ENCODE data around the gene RFX3.

RFX3 gene

DNA sequence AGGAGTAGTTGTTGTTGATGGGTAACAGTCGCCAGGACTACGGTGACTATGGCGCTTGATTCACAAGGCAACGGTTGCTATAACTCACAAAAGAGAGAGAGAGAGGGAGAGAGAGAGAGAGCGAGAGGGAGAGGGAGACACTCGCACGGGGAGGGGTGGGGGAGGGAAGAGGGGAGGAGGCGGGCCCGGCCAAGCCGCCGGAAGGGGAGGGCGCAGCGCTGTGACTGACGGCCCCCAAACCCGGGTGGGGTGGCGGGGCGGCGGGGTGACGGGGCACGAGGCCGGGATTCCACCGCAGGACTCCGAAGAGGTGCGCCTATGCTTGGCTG, at the start of gene RFX3:
Gene RFX3 (minus strand): TSS at position 166 of the 329 bp plus-strand sequence. CDS start 130,413 bp downstream, outside the sequence.
- Mint-ChIP-seq H3K4me3 (peak within 1 kb of the TSS; percentile 86), H3K4me1 (ENCODE audit: low read depth) (peaks cover 40% of the 10 kb centered on the region), H3K27ac (peak within 1 kb of the TSS; percentile 100), H3K36me3 (ENCODE audit: low read depth) (peaks cover 17% of the 10 kb centered on the region), H3K27me3 (ENCODE audit: low read depth) (no peaks in the 10 kb centered on the region), H3K9me3 (no peaks in the 10 kb centered on the region)
- peak; percentile 84 for DNase-seq (ENCODE audit: low spot score)

DNA sequence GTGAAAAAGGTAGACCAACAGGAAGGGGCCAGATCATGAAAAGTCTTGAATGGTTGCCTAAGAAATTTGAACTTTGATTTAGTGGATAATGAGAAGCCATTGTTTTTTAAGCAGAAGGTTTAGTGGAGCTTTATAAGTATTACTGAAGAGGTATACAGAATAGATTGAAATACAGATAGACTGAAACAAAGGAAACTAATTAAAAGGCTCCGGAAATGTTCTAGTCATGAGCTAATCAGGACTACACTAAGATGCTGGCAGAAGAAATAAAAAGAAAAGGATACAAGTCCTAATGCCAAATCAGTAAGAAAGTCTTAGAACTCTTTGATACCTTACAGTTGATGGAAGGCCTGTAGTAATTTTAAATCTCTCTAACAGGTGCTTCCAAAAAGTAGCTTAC, 45.7 kb upstream of the RFX3 start:
- Mint-ChIP-seq H3K4me3 (no peak overlapping the region), H3K4me1 (ENCODE audit: low read depth) (peaks cover 4% of the 10 kb centered on the region), H3K27me3 (ENCODE audit: low read depth) (no peaks in the 10 kb centered on the region), H3K36me3 (ENCODE audit: low read depth) (no peaks in the 10 kb centered on the region), H3K9me3 (no peaks in the 10 kb centered on the region), H3K27ac (no peak overlapping the region)
- DNase-seq (ENCODE audit: low spot score): no peak

DNA sequence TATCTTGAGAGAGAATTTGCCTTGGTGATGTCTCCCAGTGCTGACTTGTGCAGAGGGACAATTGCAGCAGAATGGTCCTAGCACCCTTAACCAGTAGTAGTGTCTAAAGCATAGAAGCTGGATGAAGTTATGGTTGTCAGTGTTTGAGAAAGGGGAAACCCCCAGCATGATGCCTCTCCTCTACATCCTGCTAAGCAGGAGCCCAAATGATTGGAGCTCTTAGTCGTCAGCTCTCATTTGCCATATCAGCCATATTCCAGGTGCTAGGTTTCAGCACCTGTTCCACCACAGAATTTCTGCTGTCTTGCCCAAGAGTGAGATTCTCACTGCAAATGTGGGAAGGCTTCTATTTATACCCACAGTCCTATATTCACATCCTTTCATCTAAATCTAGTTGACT, 43.7 kb upstream of the RFX3 start:
- no peak for DNase-seq (ENCODE audit: low spot score)
- peaks cover 2% of the 10 kb centered on the region for H3K36me3 Mint-ChIP-seq (ENCODE audit: low read depth)
- no peak overlapping the region for H3K4me3 Mint-ChIP-seq
- H3K9me3 Mint-ChIP-seq: no peaks in the 10 kb centered on the region
- H3K27me3 Mint-ChIP-seq (ENCODE audit: low read depth): no peaks in the 10 kb centered on the region
- H3K4me1 Mint-ChIP-seq (ENCODE audit: low read depth): peaks cover 4% of the 10 kb centered on the region
- no peak overlapping the region for H3K27ac Mint-ChIP-seq

DNA sequence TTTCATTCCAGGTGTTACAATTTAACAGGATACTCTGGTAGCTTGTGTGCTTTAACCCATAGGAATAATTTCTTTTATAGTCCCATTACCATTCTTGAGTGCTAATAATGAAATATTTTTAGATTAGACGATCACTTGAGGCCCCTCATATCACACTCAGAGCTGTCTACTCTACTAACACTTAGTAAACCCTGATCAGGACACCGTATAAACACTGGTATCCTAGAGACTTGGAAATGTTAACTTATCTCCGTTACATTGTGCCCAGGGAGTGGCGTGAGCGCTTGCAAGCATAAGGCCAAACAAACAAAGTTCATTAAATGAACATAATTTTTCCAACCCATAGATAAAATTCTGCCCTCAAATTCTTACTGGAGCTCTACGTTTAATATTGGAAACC, 42.2 kb upstream of the RFX3 start:
- Mint-ChIP-seq H3K4me1 (ENCODE audit: low read depth) (peaks cover 4% of the 10 kb centered on the region), H3K27me3 (ENCODE audit: low read depth) (no peaks in the 10 kb centered on the region), H3K36me3 (ENCODE audit: low read depth) (peaks cover 2% of the 10 kb centered on the region), H3K9me3 (no peaks in the 10 kb centered on the region), H3K4me3 (no peak overlapping the region), H3K27ac (no peak overlapping the region)
- DNase-seq (ENCODE audit: low spot score): no peak

DNA sequence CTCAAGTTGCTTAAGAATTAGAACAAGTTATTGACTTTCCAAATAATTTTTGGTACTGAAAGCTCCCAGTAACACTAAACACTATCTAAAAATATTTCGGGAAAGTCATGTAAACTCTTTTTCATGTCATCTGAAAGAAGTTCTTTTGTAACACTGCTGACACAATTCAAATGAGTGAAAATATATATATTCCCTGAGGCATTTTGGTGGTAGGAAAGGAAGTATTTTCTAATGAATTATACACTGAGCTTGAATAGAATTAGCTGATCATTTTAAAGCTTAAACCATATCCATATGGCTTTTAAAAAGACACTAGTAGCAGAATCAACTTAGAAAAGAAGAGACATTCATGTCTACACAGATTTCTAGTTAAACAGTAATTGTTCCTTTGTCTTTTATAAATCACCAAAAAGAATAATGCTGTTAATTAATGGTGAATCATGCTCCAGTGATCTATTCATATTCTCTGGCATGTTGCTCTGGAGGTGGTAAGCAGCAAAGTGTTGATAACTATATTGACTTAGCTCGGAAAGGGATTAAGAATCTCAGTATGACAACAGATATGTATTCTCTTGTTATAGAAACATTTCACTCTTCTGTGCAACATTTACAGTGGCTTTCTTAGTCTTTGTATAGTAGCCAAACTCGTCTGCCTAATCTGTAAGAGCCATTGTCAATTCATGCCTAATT, 27.4 kb upstream of the RFX3 start:
- Mint-ChIP-seq H3K9me3 (peaks cover under 1% of the 10 kb centered on the region), H3K36me3 (ENCODE audit: low read depth) (peaks cover 37% of the 10 kb centered on the region), H3K27me3 (ENCODE audit: low read depth) (no peaks in the 10 kb centered on the region), H3K4me1 (ENCODE audit: low read depth) (no peaks in the 10 kb centered on the region), H3K27ac (no peak overlapping the region), H3K4me3 (no peak overlapping the region)
- DNase-seq (ENCODE audit: low spot score): no peak

DNA sequence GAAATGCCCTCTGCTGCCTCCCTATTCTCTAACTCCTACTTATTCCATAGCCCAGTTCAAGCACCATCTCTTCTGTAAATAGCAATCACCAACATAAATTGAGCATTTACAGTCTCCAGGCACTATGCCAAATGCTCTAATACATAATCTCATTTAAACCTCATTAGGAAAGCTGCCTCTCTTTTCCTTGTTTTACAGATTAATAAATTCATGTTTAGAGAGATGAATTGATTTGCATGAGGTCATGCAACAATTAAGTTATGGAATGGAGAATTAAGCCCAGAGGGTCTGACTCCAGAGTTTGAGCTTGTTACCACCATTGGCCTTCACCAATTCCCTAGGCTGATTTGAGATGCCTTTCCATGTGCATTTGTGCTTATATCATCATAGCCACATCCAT, 23.4 kb upstream of the RFX3 start:
- Mint-ChIP-seq H3K4me3 (no peak overlapping the region), H3K27ac (no peak overlapping the region), H3K4me1 (ENCODE audit: low read depth) (no peaks in the 10 kb centered on the region), H3K9me3 (no peaks in the 10 kb centered on the region), H3K27me3 (ENCODE audit: low read depth) (no peaks in the 10 kb centered on the region), H3K36me3 (ENCODE audit: low read depth) (peaks cover 27% of the 10 kb centered on the region)
- no peak for DNase-seq (ENCODE audit: low spot score)

DNA sequence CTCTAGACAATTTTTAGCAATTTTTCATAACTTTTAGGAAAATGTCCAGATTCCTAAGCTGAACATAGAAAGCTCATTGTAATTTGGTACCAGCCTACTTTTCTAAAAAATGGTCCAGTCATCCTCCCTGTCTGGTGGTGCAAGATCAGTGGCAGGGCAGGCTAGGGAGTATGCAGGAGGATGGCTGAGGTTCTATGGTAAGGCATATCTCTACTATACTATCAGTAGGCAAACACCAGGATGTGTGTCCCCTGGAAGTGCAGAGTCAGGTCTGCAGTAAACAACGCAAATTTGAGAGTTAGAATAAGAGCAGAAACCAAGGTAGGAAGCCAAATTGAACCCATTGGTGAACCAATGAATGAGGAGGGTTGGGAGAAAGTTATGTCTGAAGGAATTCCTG, 22.8 kb upstream of the RFX3 start:
- Mint-ChIP-seq H3K4me3 (no peak overlapping the region), H3K36me3 (ENCODE audit: low read depth) (peaks cover 29% of the 10 kb centered on the region), H3K27me3 (ENCODE audit: low read depth) (no peaks in the 10 kb centered on the region), H3K4me1 (ENCODE audit: low read depth) (no peaks in the 10 kb centered on the region), H3K27ac (no peak overlapping the region), H3K9me3 (no peaks in the 10 kb centered on the region)
- no peak for DNase-seq (ENCODE audit: low spot score)

DNA sequence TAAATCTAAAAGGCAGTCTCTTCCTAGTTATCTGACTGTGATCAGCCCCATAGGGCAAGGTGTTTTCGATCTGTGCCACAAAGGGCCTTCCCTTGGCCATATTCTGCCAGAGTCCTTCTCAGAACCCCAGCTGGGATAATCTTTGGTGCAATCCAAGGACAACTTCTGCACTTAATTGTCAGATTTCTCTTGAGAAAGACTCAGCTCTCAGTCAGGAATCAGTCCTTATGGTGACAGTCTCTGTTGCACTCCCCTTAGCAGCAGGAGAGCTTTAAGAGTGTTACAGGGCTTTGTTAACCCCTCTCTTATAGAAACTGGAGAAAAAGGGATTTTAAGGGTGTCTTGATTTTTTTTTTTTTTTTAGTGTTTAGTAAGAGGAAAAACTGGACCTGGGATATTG, 15.4 kb upstream of the RFX3 start:
- no peaks in the 10 kb centered on the region for H3K9me3 Mint-ChIP-seq
- H3K4me1 Mint-ChIP-seq (ENCODE audit: low read depth): peaks cover 20% of the 10 kb centered on the region
- H3K27me3 Mint-ChIP-seq (ENCODE audit: low read depth): no peaks in the 10 kb centered on the region
- no peak for DNase-seq (ENCODE audit: low spot score)
- peaks cover 29% of the 10 kb centered on the region for H3K36me3 Mint-ChIP-seq (ENCODE audit: low read depth)
- no peak overlapping the region for H3K27ac Mint-ChIP-seq
- H3K4me3 Mint-ChIP-seq: no peak overlapping the region

DNA sequence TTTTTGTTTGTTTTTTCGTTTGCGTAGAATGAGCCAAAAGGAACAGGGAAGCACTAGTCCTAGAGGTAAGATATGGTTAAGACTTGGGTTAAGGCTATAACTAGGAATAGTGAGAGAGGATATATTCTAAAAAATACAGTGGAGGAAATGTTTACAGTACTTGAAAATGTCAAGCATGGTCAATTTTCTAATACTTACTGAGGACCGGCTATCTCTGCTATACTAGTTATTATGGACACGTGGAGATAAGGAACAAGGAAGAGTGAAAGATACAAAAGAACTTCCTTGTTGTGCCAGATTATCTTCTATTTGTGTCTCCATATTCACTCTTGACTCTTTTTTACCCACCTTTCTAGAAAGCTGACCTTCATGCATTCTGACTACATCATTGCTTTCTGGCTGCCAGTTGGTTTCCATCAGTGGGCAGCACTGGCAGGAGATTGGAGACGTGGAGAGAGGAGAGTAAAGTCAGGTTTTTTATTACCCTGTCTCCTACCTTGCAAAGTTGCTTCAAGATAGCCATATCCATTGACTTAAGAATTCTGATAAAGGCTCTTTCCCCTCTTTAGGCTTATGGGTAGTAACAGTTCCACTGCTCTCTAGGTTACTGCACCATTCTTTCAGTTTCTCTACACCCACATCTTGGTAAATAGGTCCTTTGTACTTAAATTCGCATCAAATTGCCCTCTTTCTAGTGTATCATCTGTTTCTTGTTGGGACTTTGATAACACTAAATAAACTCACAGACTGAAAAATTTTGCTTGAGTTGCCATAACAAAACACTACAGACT, 9.0 kb upstream of the RFX3 start:
- Mint-ChIP-seq H3K4me1 (ENCODE audit: low read depth) (peaks cover 29% of the 10 kb centered on the region), H3K9me3 (no peaks in the 10 kb centered on the region), H3K4me3 (no peak overlapping the region), H3K36me3 (ENCODE audit: low read depth) (peaks cover 48% of the 10 kb centered on the region), H3K27me3 (ENCODE audit: low read depth) (no peaks in the 10 kb centered on the region), H3K27ac (peak overlapping the region; percentile 14)
- no peak for DNase-seq (ENCODE audit: low spot score)

DNA sequence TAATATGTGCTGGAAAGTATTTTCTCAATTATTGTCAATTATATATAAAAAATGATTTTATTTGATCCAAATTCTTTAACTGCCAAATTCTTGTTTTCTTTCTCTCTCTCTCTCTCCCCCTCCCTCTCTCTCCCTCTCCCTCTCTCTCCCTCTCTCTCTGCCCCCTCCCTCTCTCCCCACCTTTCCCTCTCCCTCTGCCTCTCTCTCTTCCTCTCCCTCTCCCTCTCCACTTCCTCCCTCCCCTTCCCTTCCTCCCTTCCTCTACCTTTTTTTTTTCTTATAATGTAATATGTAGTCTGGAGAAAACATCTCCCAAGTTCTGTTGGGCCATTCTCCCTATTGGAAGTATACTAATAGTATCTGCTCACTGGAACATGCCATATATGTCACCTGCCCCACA, 6.4 kb upstream of the RFX3 start:
- Mint-ChIP-seq H3K4me3 (no peak overlapping the region), H3K9me3 (no peaks in the 10 kb centered on the region), H3K4me1 (ENCODE audit: low read depth) (peaks cover 43% of the 10 kb centered on the region), H3K36me3 (ENCODE audit: low read depth) (peaks cover 47% of the 10 kb centered on the region), H3K27ac (no peak overlapping the region), H3K27me3 (ENCODE audit: low read depth) (no peaks in the 10 kb centered on the region)
- DNase-seq (ENCODE audit: low spot score): no peak

DNA sequence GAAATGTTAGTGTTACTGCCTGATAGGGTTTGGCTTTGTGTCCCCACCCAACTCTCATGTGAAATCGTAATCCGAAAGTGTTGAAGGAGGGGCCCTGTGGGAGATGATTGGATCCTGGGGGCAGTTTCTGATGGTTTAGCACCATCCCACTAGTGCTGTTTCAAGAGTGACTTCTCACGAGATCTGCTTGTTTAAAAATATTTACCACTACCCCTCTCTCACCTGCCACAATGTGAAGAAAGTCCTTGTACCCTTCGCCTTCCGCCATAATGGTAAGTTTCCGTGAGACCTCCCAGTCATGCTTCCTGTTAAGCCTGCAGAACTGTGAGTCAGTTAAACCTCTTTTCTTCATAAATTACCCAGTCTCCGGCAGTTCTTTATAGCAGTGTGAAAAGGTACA, 2.6 kb upstream of the RFX3 start:
- H3K4me1 Mint-ChIP-seq (ENCODE audit: low read depth): peaks cover 38% of the 10 kb centered on the region
- no peaks in the 10 kb centered on the region for H3K9me3 Mint-ChIP-seq
- H3K27ac Mint-ChIP-seq: peak overlapping the region; percentile 100
- peaks cover 27% of the 10 kb centered on the region for H3K36me3 Mint-ChIP-seq (ENCODE audit: low read depth)
- peak; percentile 72 for DNase-seq (ENCODE audit: low spot score)
- peak overlapping the region; percentile 86 for H3K4me3 Mint-ChIP-seq
- H3K27me3 Mint-ChIP-seq (ENCODE audit: low read depth): no peaks in the 10 kb centered on the region

DNA sequence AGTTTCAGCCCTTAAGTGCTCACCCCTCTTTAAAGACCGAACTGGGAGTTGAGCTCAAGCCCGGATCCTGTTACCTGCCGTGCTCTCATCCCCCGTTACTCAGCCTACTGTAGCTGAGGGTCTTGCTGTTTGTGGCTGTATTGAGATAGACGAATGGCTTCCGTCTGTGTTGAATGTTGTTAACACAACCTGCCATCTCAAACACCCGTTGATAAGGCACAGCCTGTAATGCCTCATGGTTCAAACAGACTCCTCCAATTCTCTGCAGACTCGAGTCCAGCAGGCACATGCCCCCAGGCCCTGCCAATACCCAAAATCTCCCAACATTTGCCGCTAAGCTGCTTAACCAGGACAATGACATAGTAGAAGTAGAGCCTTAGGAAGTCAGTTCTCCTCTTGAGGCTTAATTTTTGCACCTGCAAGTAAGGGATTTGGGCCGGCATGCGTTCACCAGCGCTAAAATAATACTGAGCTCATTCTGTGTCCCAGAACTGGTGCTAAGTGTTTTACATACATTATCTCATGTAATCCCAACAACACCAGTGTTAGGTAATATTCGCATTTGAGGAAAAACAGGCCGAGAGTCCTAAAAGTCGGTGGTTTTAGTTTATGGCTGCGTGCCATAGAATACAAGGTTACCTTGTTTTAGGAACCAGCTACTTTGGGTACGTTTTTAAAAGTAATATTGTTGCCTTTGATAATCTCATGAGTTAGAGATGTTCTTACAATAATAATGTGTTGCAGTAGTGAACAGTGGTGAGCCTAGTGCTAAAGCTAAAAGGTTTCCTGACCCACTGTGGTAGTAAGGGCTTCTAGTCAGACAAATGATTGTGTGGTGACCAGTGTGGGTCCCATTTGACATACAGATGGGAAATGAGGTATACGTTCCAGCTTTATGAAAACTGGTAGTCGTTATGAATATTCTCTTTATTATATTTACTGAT, 1.5 kb upstream of the RFX3 start:
- Mint-ChIP-seq H3K4me3 (peak overlapping the region; percentile 86), H3K4me1 (ENCODE audit: low read depth) (peaks cover 43% of the 10 kb centered on the region), H3K36me3 (ENCODE audit: low read depth) (peaks cover 24% of the 10 kb centered on the region), H3K9me3 (no peaks in the 10 kb centered on the region), H3K27ac (peak overlapping the region; percentile 100), H3K27me3 (ENCODE audit: low read depth) (no peaks in the 10 kb centered on the region)
- peak; percentile 22 for DNase-seq (ENCODE audit: low spot score)

DNA sequence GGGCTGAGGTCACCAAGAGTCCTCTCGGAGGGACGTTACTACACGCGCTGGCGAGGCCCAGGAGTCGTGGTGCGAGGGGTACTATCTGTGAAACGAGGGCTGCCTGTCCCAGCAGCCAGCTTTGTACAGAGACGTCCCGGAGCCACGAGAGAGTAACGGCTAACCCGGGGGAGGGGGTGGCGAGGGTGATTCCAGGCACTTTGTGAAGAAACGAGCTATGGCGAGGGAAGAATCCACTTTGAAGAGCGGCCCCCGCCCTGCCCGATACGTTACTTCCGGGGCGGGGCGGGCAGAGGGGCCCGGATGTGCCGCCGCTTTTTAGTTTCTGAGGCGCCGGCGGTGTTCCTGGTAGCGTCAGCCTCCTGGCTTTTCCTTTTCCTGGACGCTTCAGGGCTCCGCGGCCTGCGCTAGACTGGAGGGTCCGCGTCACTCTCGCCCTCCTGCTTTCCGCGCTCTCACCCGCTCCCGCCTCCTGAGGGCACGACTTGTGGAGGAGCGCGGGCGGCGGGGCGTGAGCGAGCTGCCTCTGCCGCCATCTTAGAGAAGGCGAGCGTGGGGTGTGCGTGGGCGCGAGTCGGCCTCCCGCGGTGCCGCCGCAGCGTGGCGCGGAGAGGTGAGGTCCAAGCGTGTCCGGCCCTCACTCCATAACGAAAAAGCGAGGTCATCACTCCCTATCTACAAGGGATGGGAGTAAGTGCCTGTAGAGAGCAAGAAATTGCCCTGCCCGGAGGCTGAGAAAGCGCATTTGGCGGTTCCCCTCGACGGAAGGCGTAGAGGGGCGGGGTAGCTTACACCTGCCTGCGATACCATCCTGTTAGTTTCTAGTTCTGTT, 580 bp upstream of the RFX3 start:
- DNase-seq (ENCODE audit: low spot score): peak; percentile 87
- no peaks in the 10 kb centered on the region for H3K27me3 Mint-ChIP-seq (ENCODE audit: low read depth)
- peaks cover 43% of the 10 kb centered on the region for H3K4me1 Mint-ChIP-seq (ENCODE audit: low read depth)
- H3K4me3 Mint-ChIP-seq: peak overlapping the region; percentile 86
- H3K9me3 Mint-ChIP-seq: no peaks in the 10 kb centered on the region
- peaks cover 21% of the 10 kb centered on the region for H3K36me3 Mint-ChIP-seq (ENCODE audit: low read depth)
- peak overlapping the region; percentile 100 for H3K27ac Mint-ChIP-seq

All from T-helper 2 cell treated with Interferon-gamma antibody and Interleukin-4, amounts not matched to agents 5 μg/mL and 100 μg/mL, for 36 hours (primary cell).